NCI-H1092 treated with DMSO at 0.1 percent for 48 hours (cell line): ENCODE data around the gene SGTB.
"Not testable (repeated sequence)": the region's sequence is repeated elsewhere in the genome, so short reads cannot be mapped to it uniquely, and the experiment has no call there.

ENCODE experiments used
- DNase-seq: peaks from one replicate; lab custom pipeline; 2025; lab: John Stamatoyannopoulos, UW

SGTB gene

GRCh38 chr5:65668696-65669095 lies 53.2 kb downstream of the SGTB start:
- DNase-seq = no peak

- DNase-seq = no peak
These were observed 57.9 kb downstream of the SGTB start for GRCh38 chr5:65663804-65664521.

DNA sequence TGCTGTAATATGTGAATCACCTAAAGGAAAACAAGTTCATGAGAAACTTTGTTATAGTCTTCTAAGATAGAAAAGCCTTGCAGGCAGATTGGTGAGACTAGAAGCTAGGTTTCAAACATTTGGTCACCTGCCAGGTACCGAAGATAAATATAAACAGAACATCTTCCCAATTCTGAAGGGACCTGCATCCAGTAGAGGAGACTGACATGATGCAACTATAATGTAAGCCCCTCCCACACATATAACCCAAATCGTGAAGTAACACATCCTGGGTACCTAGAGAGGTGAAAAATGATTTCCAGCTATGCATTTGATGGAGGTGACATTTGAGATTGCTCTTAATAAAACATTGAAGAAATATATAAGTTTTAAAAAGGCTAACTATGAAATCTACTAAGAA lies 67.2 kb downstream of the SGTB start:
- DNase-seq = no peak

- DNase-seq = no peak
These were observed 70.8 kb downstream of the SGTB start for GRCh38 chr5:65651144-65651543.

- DNase-seq = no peak
These were observed 74.0 kb downstream of the SGTB start for GRCh38 chr5:65647941-65648340.

DNA sequence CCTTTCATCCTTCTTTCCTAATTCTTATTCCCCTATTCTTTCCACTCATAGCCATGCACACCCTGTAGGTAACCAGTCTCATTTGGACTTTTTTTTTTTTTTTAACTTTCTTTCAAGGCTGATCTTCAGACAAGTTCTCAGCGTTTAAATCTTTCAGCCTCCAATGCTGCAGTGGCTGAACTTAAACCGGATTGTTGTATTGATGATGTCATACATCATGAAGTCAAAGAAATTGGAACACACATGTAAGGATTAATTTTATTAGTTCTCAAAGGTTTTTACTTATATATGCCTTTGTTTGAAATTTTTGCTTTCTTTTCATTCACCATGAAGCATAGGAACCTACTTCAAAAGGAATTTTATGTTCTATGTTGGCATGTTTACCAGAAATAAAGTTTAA lies 75.0 kb downstream of the SGTB start:
- no peak for DNase-seq

DNA sequence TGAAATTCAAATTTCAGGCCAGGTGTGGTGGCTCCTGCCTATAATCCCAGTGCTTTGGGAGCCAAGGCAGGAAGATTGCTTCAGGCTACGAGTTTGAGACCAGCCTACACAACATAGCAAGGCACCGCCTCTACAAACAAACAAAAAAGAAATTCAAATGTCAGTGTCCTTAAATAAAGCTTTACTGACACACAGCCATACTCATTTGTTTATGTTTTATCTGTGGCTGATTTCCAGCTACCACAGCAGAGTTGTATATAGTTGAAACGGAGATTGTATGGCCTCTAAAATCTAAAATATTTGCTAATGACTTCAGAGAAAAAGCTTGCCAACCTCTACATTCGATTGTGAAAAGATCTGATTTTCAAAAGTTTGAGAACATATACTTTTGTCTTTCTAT lies 81.7 kb downstream of the SGTB start:
- DNase-seq = no peak

DNA sequence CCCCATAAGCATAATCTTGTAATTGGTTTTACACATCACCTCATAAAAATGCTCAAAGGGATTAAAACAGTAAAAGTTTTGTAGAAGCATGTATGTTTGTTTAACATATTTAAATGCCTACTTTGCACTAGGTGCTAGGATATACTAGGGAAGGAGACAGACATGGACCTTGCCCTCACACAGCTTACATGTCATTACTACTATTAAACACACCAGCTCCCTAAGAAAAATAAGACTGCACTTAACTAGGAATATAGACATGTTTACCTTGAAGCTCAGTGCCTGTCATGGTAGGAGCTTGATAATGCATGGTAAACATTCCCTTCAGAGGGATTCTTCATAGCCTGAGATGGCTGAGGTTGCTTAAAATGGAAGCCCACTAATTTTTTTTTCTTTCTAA lies 90.9 kb downstream of the SGTB start:
- DNase-seq = no peak

DNA sequence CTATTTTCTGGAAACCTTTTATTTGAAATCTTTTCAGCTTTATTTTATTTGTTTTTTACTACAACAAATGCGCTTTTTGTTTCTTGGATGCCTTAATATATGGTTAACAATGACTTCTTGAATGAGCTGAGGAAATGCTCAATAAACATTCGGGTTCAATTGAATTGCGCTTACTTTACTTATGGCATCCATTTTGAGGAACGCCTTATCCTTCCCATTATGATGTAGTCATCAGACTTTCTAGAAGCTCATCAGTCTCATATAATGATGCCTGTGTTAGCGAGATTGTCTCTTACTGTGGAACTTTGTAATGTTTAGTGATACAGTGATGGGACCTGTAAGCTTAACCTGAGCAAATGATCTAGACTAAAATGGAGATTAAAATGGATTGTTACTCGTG lies 96.2 kb downstream of the SGTB start:
- no peak for DNase-seq

- peak; percentile 94 for DNase-seq
These were observed 97.0 kb downstream of the SGTB start, which contains the start of the genes SHLD3 and TRAPPC13 for GRCh38 chr5:65624571-65625555. Gene SHLD3, plus strand, starts transcription at chr5:65625027. Its CDS starts 4,561 bp downstream, at chr5:65629588. Gene TRAPPC13, plus strand, starts transcription at chr5:65625027. Its CDS starts 34 bp downstream, at chr5:65625061.

DNA sequence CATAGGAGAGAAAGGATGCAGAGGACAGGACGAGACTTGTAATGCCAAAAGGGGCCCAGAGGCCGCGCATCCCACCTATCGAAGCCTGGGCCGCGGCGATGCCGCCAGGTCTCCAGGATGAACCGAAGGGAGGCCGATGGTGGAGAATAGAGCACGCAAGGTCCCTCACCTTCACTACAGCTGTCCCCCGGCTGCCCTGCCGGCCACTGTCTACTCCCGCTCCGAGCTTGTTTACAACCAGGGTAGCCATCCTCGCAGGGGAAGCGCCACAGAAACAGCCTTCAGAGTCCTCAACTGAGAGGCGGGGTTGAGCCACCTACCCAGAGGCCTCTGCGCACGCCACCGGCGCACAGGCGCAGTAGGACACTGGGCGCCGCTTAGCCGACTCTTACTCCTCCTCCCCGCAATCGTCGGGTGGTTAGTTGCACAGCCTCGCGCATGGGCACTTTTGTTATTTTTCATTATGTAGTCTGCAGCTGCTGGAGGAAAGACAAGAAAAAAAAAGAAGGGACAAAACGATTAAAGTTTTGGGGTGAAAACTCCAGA lies 97.8 kb downstream of the SGTB start, which contains the start of gene TRIM23:
TSS of gene TRIM23 (minus strand) at position 309 of the 546 bp plus-strand sequence. CDS start at position 250, 59 bp downstream.
- DNase-seq = peak; percentile 94

DNA sequence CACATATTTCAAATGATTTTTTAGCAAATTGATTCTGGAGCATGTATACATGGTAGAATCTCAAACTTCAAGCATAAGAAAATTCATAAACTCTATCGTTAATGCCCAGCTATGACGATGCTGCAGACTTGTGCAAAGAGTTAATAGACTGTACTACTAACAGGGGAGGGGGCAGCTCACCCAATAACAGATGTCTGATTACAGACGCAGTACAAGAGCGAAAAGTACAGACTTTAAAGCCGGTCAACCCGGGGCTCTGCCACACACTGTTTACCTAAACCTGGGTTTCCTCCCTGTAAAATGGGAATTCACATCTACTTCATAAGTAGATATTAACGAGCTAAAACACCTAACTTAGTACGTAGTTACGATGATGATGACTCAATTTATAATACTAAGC lies 98.4 kb downstream of the SGTB start:
- no peak for DNase-seq

DNA sequence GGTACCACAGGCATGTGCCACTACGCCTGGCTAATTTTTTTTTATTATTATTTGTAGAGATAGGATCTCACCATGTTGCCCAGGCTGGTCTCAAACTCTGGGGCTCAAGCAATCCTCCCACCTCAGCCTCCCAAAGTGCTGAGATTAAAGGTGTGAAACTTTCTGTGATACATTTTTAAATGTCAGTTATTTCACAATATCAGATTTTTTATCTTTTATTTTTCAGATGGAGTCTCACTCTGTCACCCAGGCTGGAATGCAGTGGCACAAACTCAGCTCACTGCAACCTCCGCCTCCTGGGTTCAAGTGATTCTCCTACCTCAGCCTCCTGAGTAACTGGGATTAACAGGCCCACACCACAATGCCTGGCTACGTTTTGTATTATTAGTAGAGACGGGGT lies 99.9 kb downstream of the SGTB start:
- DNase-seq = not testable (repeated sequence)

DNA sequence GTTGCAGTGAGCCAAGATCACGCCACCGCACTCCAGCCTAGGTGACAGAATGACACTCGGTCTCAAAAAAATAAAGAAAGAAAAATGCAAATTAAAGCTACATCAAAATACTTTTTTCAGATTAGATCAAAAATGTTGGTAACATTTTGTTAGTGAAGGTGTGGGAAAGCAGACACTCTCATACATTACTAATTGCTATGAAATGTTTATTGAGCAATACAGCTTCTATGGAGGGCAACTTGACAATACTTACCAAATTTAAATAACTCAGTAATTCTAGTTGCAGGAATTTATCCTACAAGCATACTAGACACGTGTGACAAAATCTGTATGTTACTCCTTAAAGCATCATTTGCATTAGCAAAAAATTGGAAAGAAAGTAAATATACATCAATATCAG lies 101.9 kb downstream of the SGTB start:
- DNase-seq = no peak
